ENCODE measurements around the gene TMEM88. TPM values are rescaled to one million over a fixed set of nuclear protein-coding genes. Genes with fewer than 3 reads are reported as not detected.

The TMEM88 gene
- total RNA-seq, 1 donor from 2014 or later, result 13.8 TPM

DNA sequence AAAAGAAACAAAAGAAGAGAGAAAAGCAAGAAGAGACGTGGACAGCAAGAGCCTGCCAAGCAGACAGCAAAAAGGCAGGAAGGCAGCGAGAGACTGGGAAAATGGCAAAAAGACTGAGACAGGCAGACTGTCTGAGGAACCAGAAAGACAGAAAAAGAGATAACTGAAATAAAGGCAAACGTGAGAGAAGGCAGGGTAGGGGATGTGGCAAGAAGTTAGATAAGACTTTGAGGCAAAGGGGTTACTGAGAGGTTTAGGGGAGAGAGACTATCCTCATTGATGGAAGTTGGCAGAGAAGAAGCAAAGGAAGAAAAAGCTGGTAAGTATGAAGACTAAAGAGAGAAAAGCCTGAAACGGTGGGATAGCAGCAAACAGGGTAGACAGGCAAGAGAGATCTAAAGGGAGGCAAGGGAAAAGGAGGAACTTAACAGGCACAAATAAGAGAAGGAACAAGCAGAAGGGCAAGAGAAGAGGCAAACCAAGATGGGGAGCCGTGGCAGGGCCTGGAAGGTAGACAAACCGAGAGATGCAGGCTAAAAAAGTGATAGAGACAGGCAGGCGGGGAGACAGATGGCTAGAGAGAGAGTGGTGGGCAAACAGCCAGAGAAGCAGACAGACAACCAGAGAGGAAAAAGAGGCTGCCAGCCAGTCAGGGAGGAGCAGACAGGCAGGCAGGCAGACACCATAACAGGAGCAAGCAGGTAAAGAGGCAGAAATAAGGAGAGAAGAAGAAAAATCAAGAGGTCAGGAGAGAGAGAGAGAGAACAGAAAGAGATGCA, 26.6 kb downstream of the TMEM88 start:
- Histone ChIP-seq H3K9ac (no peak overlapping the region), H3K4me1 (peaks cover 17% of the 10 kb centered on the region), H4K20me1 (ENCODE audit: low read depth) (peaks cover 5% of the 10 kb centered on the region), H3K4me2 (no peak overlapping the region), H3F3A (ENCODE audit: low read depth) (peaks cover 30% of the 10 kb centered on the region), H3K27me3 (peaks cover 10% of the 10 kb centered on the region), H2AFZ (replicated peaks) (no peak overlapping the region), H3K27ac (no peak overlapping the region), H3K36me3 (no peaks in the 10 kb centered on the region), H3K9me3 (ENCODE audit: low read depth) (no peaks in the 10 kb centered on the region), H3K4me3 (no peak overlapping the region), H3K79me2 (ENCODE audit: low read depth) (no peaks in the 10 kb centered on the region)
- TF ChIP-seq, protein P1, sequence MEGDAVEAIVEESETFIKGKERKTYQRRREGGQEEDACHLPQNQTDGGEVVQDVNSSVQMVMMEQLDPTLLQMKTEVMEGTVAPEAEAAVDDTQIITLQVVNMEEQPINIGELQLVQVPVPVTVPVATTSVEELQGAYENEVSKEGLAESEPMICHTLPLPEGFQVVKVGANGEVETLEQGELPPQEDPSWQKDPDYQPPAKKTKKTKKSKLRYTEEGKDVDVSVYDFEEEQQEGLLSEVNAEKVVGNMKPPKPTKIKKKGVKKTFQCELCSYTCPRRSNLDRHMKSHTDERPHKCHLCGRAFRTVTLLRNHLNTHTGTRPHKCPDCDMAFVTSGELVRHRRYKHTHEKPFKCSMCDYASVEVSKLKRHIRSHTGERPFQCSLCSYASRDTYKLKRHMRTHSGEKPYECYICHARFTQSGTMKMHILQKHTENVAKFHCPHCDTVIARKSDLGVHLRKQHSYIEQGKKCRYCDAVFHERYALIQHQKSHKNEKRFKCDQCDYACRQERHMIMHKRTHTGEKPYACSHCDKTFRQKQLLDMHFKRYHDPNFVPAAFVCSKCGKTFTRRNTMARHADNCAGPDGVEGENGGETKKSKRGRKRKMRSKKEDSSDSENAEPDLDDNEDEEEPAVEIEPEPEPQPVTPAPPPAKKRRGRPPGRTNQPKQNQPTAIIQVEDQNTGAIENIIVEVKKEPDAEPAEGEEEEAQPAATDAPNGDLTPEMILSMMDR (IDR thresholded peaks at IDR 0.05), result no peak
- TF ChIP-seq EZH2 (IDR thresholded peaks at IDR 0.05), result no peak
- no peak for TF ChIP-seq EZH2phosphoT487 (IDR thresholded peaks at IDR 0.05)
- Mint-ChIP-seq H3K9me3 (no peaks in the 10 kb centered on the region), H3K27ac (no peak overlapping the region), H3K36me3 (no peaks in the 10 kb centered on the region), H3K27me3 (ENCODE audit: insufficient read depth, low read depth) (peaks cover 3% of the 10 kb centered on the region), H3K4me3 (no peak overlapping the region), H3K4me1 (peaks cover 2% of the 10 kb centered on the region)
- DNase-seq (ENCODE audit: low spot score), result no peak

DNA sequence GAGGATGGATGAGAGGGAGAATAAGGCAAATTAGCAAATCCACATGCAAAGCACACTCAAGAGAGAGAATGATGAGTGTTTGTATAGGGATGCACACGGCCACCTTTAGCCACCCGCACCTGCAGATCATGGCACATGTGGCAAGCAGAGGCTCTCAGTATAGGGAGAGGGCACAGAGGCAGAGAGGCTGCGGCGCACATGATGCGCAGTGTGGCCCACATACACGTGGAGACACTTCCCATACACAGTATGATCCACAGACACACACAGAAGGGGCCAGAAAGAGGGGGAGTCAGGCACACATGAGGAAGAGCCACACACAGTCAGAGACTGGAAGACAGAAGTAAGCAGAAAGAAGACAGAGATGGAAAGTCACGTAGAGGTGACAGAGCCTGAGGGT, 27.2 kb downstream of the TMEM88 start:
- peaks cover 2% of the 10 kb centered on the region for H3K4me1 Mint-ChIP-seq
- Histone ChIP-seq H3K36me3 (no peaks in the 10 kb centered on the region), H3K27me3 (peaks cover 12% of the 10 kb centered on the region), H3K79me2 (ENCODE audit: low read depth) (no peaks in the 10 kb centered on the region), H3K9ac (no peak overlapping the region), H2AFZ (replicated peaks) (no peak overlapping the region), H3K9me3 (ENCODE audit: low read depth) (no peaks in the 10 kb centered on the region), H3K4me2 (no peak overlapping the region), H3K27ac (no peak overlapping the region), H3K4me1 (peaks cover 23% of the 10 kb centered on the region), H3K4me3 (no peak overlapping the region), H4K20me1 (ENCODE audit: low read depth) (peaks cover 5% of the 10 kb centered on the region), H3F3A (ENCODE audit: low read depth) (peaks cover 36% of the 10 kb centered on the region)
- no peak for DNase-seq (ENCODE audit: low spot score)
- no peaks in the 10 kb centered on the region for H3K9me3 Mint-ChIP-seq
- no peak for TF ChIP-seq EZH2phosphoT487 (IDR thresholded peaks at IDR 0.05)
- TF ChIP-seq, protein P1 (IDR thresholded peaks at IDR 0.05), result no peak
- no peak for TF ChIP-seq EZH2 (IDR thresholded peaks at IDR 0.05)
- H3K27ac Mint-ChIP-seq, result no peak overlapping the region
- H3K36me3 Mint-ChIP-seq, result no peaks in the 10 kb centered on the region
- H3K4me3 Mint-ChIP-seq, result no peak overlapping the region
- peaks cover 3% of the 10 kb centered on the region for H3K27me3 Mint-ChIP-seq (ENCODE audit: insufficient read depth, low read depth)

DNA sequence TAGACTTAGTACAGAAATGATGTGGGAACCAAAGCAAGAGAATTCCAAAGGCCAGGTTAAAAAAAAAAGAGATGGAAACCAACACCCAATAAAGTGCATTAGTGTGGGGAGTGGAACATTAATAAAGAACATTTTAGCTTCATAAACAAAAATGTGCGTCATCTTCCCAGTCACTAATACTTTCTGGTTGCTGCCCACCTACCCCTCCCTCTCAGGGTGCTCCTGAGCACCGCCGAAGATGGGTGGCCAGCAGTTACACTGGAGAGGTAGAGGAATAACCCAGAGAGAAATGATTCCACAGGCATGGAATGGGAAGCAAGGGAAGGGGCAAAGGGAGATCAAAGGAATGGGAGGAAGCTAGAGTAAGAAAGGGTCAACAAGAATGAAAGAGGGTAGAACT, 27.8 kb downstream of the TMEM88 start:
- Histone ChIP-seq H3F3A (ENCODE audit: low read depth) (peaks cover 39% of the 10 kb centered on the region), H3K27ac (no peak overlapping the region), H3K9ac (no peak overlapping the region), H3K4me1 (peaks cover 27% of the 10 kb centered on the region), H2AFZ (replicated peaks) (no peak overlapping the region), H3K36me3 (no peaks in the 10 kb centered on the region), H3K4me2 (no peak overlapping the region), H3K27me3 (peaks cover 12% of the 10 kb centered on the region), H3K9me3 (ENCODE audit: low read depth) (no peaks in the 10 kb centered on the region), H3K79me2 (ENCODE audit: low read depth) (no peaks in the 10 kb centered on the region), H4K20me1 (ENCODE audit: low read depth) (peaks cover 5% of the 10 kb centered on the region), H3K4me3 (no peak overlapping the region)
- Mint-ChIP-seq H3K27ac (no peak overlapping the region), H3K27me3 (ENCODE audit: insufficient read depth, low read depth) (peaks cover 3% of the 10 kb centered on the region), H3K36me3 (no peaks in the 10 kb centered on the region), H3K9me3 (no peaks in the 10 kb centered on the region), H3K4me1 (peaks cover 2% of the 10 kb centered on the region), H3K4me3 (no peak overlapping the region)
- TF ChIP-seq EZH2 (IDR thresholded peaks at IDR 0.05), result no peak
- TF ChIP-seq, protein P1 (IDR thresholded peaks at IDR 0.05), result no peak
- DNase-seq (ENCODE audit: low spot score), result no peak

All from neural progenitor cell (in vitro differentiated cells).